D341Med (cell line): ENCODE measurements around the gene CDKL2.

Experiments
- DNase-seq: peaks from one replicate; pipeline ENCODE4 v3.0.0; 2012; ENCODE audit warnings: low spot score

Gene CDKL2

GRCh38 chr4:75639124-75639695, 8.9 kb upstream of the CDKL2 start:
- DNase-seq, result no peak

DNA sequence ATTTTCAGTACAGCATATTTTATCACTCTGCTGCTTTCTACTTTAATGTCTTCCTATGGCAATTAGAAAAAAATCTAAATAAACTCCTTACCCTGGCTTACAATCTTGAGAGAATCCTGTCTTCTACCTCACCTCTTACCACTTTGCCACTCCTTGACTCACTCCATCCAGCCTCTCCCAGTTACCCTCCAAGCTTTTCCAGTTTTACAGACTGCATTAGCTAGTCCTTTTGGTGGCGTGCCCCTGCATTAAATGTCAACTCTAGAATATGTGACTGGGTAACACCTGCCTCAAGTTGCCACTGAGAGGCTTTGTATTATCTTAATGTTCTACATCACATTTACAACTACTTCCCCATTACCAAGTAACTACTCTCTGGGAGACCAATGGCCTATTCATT, 7.5 kb upstream of the CDKL2 start:
- no peak for DNase-seq

- DNase-seq, result no peak
Observed at GRCh38 chr4:75637176-75637575, 6.8 kb upstream of the CDKL2 start.

DNA sequence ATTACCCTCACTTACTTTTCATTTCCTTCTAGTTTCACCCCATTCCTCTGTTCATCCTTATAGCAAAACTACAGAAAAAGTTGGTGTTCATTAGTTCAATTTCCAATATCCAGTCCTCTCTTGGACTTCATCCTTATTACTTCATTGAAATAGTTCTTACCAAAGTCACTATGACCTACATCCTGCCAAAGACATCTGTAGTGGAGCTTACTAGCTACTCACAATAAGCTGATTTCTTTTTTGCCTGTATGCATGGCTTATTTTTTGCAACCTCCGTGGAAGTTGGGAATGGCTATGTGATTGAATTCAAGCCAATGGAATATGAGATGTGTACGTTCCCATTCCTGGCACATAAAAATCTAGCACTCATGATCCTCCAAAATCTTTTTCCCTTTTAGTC, 4.6 kb upstream of the CDKL2 start:
- no peak for DNase-seq

DNA sequence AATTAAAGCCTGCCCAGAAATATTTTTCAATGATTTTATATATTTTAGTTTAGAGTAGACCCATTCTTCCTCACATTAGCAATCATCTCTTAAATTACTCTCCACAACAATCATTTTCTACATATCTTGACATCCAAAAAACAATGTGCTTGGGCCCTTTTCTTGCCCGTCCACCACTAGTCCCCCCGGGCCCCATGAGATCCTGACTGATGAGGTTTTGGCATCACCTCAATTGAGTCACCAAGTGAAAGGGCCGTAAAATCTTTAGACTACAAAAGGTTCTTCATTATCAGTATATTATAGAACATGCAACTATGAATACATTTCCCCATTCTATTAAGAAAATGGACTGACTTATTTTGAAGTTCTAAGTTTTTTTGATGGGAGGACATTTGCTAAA, 4.0 kb upstream of the CDKL2 start:
- no peak for DNase-seq

DNA sequence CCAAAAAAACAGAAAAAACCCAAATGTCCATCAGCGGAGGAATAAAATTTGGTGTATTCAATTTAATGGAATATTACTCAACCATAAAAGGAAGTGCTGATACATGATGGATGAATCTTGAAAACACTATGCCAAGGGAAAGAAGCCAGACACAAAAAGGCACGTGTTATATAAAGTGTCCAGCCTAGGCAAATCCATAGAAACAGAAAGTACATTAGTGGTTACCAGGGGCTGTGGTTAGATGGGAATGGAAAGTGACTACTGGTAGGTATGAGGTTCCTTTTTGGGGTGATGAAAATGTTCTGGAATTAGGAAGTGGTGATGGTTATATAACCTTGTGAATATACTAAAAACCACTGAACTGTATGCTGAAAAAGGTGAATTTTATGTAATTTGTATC, 3.5 kb upstream of the CDKL2 start:
- DNase-seq, result no peak

DNA sequence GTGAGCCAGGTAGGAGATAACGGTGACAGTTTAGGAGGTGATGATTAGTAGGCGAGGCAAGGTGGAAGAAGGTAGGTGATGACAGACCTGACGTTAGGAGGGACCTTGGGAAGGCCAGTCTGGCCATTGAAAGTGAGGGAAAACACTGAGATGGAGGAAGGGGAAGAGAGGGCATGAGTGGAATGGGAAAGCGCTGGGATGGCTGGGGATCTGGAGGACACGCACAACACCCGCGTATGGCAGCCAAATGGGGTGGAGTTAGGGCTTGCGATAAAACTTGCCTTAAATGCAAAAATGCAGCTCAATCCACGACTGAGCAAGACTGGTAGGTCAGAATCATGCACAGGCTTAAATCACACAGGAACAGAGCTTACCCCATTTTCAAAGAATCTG, 605 bp upstream of the CDKL2 start:
- no peak for DNase-seq

DNA sequence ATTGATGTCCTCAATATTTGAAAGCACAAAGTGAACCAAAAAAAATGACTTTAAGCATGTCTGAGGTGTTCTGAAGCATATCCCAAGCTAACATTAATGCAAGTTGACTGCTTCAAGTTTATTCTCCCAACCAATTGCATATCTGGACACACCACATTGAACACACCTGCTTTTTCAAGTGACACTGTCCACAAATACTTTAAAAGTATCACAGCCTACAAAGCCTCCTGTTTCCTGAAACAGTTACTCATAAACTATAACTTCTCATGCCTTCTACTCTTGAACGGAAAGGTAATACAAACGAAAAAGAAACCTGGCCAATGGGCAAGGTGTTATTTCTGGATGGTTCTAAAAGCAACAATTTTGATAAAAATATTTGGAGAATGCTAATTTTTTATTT, 1.1 kb downstream of the CDKL2 start:
- DNase-seq, result no peak

DNA sequence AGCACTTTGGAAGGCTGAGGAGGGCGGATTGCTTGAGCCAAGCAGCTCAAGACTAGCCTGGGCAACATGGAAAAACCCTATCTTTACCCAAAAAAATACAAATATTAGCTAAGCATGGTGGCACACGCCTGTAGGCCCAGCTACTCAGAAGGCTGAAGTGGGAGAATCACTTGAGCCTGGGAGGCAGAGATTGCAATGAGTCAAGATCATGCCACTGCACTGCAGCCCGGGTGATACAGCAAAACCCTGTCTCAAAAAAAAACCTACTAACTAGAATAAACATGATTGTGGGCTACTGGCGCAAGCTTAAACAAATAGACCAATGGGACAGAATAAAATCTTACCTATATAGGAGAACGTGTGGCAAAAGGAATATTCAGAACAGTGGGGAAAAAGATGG, 7.3 kb downstream of the CDKL2 start:
- DNase-seq, result no peak

DNA sequence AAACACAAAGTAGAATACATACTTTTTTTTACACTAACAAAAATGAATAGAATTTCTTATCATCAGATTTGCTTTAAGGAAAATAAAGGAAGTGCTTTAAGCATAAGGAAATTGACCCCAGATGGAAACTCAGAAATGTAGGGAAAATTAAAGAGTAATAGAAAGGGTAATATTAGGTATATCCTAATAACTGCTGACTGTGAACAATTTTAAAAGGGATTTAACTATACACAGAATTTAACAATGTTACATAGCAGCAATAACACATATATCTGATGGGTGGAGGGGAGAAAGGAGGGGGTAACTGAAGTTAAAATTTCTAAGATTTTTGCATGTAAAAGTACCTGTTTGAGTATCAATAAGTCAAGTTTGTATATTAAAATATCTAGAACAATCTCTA, 8.6 kb downstream of the CDKL2 start:
- no peak for DNase-seq

DNA sequence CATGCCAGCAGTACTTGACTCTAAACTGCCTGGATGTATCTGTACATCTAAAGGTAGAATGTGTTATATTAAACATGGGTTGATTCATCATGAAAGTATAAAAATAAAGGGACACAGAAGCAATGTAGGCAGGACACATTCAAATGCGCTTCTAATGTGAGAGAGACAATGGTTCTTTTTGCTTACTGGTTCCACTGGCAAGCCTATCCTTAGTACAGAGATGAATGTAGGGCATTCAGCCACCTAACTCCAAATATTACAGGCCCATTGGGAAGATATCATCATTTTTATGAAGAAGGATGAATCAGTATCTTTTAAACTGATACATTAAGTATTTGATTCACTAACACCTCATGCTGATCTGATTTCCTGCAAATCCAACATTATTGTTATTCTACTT, 18.0 kb downstream of the CDKL2 start:
- no peak for DNase-seq

- DNase-seq, result no peak
Observed at GRCh38 chr4:75605928-75606327, 24.4 kb downstream of the CDKL2 start.

GRCh38 chr4:75599647-75600046, 30.7 kb downstream of the CDKL2 start:
- no peak for DNase-seq

GRCh38 chr4:75598390-75598789, 31.9 kb downstream of the CDKL2 start:
- DNase-seq, result no peak

DNA sequence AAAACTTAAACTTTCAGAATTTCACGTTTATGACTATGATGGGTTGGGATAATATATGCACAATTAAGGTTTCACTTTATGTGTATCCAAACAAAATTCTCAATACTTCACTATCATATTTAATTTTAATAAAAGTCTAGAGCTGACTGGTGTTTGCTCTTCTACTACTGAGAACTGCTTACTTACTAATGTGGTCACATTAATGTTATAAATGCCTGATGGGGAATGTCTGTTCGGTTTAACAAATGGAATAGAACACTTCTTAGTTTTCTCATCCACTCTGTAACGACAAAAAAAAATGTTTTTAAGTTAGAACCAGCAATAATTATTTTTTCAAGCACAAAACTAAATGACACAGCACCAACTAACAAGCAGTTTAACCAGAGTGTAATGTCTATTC, 34.3 kb downstream of the CDKL2 start:
- DNase-seq, result no peak

DNA sequence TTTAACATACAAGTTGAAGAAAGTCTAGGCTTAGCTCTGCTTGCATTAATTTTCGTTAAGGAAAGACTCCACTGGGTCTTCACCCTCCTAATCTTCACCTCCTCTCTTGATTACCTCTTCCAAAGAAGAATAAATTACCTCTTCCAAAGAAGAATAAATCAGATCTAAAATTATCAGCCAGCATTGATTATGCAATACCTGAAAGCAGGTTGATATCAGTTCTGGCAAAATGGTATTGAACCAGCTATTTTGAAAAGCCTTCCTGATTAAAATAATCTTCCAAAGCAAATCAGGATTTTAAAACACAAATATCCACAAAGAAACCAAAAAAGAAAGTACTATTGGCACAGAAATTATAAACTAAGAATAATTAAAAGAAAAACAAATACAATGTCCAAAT, 36.9 kb downstream of the CDKL2 start:
- no peak for DNase-seq

- no peak for DNase-seq
Observed at GRCh38 chr4:75584067-75584466, 46.3 kb downstream of the CDKL2 start.

- DNase-seq, result no peak
Observed at GRCh38 chr4:75567725-75568124, 62.6 kb downstream of the CDKL2 start.

GRCh38 chr4:75566911-75567310, 63.4 kb downstream of the CDKL2 start:
- DNase-seq, result no peak

- no peak for DNase-seq
Observed at GRCh38 chr4:75565481-75565880, 64.8 kb downstream of the CDKL2 start.

- DNase-seq, result no peak
Observed at GRCh38 chr4:75564023-75564422, 66.3 kb downstream of the CDKL2 start.

DNA sequence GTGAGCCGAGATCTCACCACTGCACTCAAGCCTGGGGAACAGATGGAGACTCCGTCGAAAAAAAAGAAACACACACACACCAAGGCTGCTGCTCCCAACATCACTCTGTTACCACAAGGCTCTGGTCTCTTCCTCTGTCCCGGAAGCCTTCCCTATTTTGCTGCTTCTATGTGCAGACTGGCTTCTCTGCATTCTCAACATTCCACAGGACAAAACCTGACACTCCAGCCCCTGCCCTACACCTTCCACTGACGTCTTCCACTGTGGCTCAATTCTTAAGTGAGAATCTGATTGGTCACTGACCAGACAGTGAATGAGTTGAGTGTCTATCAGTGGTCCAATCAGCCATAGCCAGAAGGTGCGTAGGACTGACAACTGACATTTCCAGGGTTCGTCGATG, 68.5 kb downstream of the CDKL2 start:
- DNase-seq, result no peak

GRCh38 chr4:75557696-75558095, 72.6 kb downstream of the CDKL2 start:
- DNase-seq, result no peak

GRCh38 chr4:75555294-75556164, 74.8 kb downstream of the CDKL2 start, which contains the start of gene ODAPH:
ODAPH (plus strand) TSS chr4:75556066; CDS start chr4:75556083, 17 bp downstream.
- no peak for DNase-seq
